HCT116 (cell line): ENCODE data around the gene DDX10. TPM values are rescaled to one million over a fixed set of nuclear protein-coding genes. Genes with fewer than 3 reads are reported as not detected.

Experiments used
- ATAC-seq: fragments of 200-7000 bp; cut with Tn5 transposase; 2 replicates; pipeline ENCODE4 v1.9.1; 2020; ENCODE audit warnings: mild to moderate bottlenecking, moderate library complexity
- BruUV-seq: library from RNA; stranded (reverse); fragments of 400-500 nt; replicated peaks from 2 replicates; lab custom pipeline; 2021; lab: Mats Ljungman, UMichigan
- CTCF ChIA-PET: fragments of 300-600 bp; sonication (Branson Sonifier 250); formaldehyde crosslinking; loops from one replicate; lab custom pipeline; 2021; ENCODE audit warnings: antibody characterized with exemption; lab: Charles Lee
- POLR2A ChIA-PET: fragments of 300-600, 350-600 bp; sonication (Branson Sonifier 250); formaldehyde crosslinking; loops from one replicate; lab custom pipeline; 2021; ENCODE audit warnings: antibody characterized with exemption; lab: Charles Lee
- RAD21 ChIA-PET, 2 experiments: fragments of 300-600 bp; sonication (Branson Sonifier 250); formaldehyde crosslinking; loops; one replicate each; lab custom pipeline; 2023; ENCODE audit warnings: low total read pairs in 2 of 2; ENCODE audit not compliant: uncharacterized antibody in 2 of 2, unreplicated experiment in 2 of 2, low non-redundant PET in 1 of 2; lab: Charles Lee
- DNase-seq: peaks from one replicate; pipeline ENCODE4 v3.0.0-alpha.2; 2010; ENCODE audit warnings: low read depth, low spot score
- H2AFZ ChIP-seq: fragments of 200-600 bp; shearing (Covaris generic), sonication (generic); 2 replicates; pipeline ENCODE4 v1.6.1; 2017; ENCODE audit warnings: low read depth, mixed run types, mixed read lengths, antibody characterized with exemption, low read length; ENCODE audit not compliant: poor library complexity, severe bottlenecking
- H3K27ac ChIP-seq: 2 replicates; pipeline ENCODE4 v1.5.1; 2012; ENCODE audit warnings: low read depth, low read length
- H3K27me3 ChIP-seq: fragments of 200-600 bp; sonication (generic); 2 replicates; pipeline ENCODE4 v1.6.1; 2016; ENCODE audit warnings: mixed run types, low read length, mixed read lengths; ENCODE audit not compliant: insufficient read depth
- H3K36me3 ChIP-seq, 2 experiments: fragments of 200-500 bp in 1 of 2; fragments of 200-600 bp in 1 of 2; sonication (Bioruptor generic) in 1 of 2; sonication (generic) in 1 of 2; 2 replicates each; pipeline versions ENCODE4 v1.5.1 to v1.6.1; 2014 to 2016; ENCODE audit warnings: low read length in 2 of 2, inconsistent platforms in 1 of 2, mixed read lengths in 1 of 2, mixed run types in 1 of 2; ENCODE audit not compliant: insufficient read depth in 2 of 2, control insufficient read depth in 1 of 2
- H3K4me1 ChIP-seq, 2 experiments: fragments of 200-600 bp in 1 of 2; sonication (generic) in 1 of 2; 2 replicates each; pipeline versions ENCODE4 v1.5.1 to v1.6.1; 2012 to 2017; ENCODE audit warnings: low read length in 2 of 2, inconsistent platforms in 1 of 2, mild to moderate bottlenecking in 1 of 2, mixed read lengths in 1 of 2, mixed run types in 1 of 2, moderate library complexity in 1 of 2; ENCODE audit not compliant: insufficient read depth in 2 of 2, control insufficient read depth in 1 of 2
- H3K4me2 ChIP-seq: fragments of 200-600 bp; sonication (generic); 2 replicates; pipeline ENCODE4 v1.6.1; 2017; ENCODE audit warnings: mixed run types, low read length, mixed read lengths
- H3K4me3 ChIP-seq, 2 experiments: fragments of 200-600 bp in 1 of 2; sonication (generic) in 1 of 2; replicated peaks in 1 of 2; 2 replicates each; pipeline ENCODE4 v1.5.1; 2011 to 2016; ENCODE audit warnings: low read length in 2 of 2, control low read depth in 1 of 2, low read depth in 1 of 2, mild to moderate bottlenecking in 1 of 2, mixed read lengths in 1 of 2, mixed run types in 1 of 2
- H3K79me2 ChIP-seq: fragments of 200-600 bp; sonication (generic); 2 replicates; pipeline ENCODE4 v1.6.1; 2017; ENCODE audit warnings: mild to moderate bottlenecking, mixed run types, low read length, moderate library complexity, mixed read lengths; ENCODE audit not compliant: insufficient read depth
- H3K9ac ChIP-seq: fragments of 200-600 bp; sonication (generic); 2 replicates; pipeline ENCODE4 v1.6.1; 2016; ENCODE audit warnings: low read length, mixed read lengths
- H3K9me2 ChIP-seq: fragments of 200-600 bp; sonication (generic), shearing (Covaris generic); 2 replicates; pipeline ENCODE4 v1.6.1; 2017; ENCODE audit warnings: mixed run types, mild to moderate bottlenecking, moderate library complexity; ENCODE audit not compliant: insufficient read depth
- H3K9me3 ChIP-seq, 2 experiments: fragments of 200-500 bp in 1 of 2; fragments of 200-600 bp in 1 of 2; sonication (Bioruptor generic) in 1 of 2; sonication (generic) in 1 of 2; 2 replicates each; pipeline ENCODE4 v1.6.1; 2014 to 2017; ENCODE audit warnings: low read length in 2 of 2, mixed read lengths in 2 of 2, inconsistent platforms in 1 of 2, low read depth in 1 of 2, mild to moderate bottlenecking in 1 of 2, mixed run types in 1 of 2, moderate library complexity in 1 of 2; ENCODE audit not compliant: control insufficient read depth in 1 of 2, insufficient read depth in 1 of 2
- H4K20me1 ChIP-seq: fragments of 200-600 bp; sonication (generic), shearing (Covaris generic); 2 replicates; pipeline ENCODE4 v1.6.1; 2017; ENCODE audit warnings: mixed run types, mild to moderate bottlenecking, moderate library complexity; ENCODE audit not compliant: insufficient read depth
- CEBPB ChIP-seq: IDR thresholded peaks from 2 replicates; pipeline ENCODE4 v1.6.1; 2012; ENCODE audit warnings: low read depth
- JUND ChIP-seq: IDR thresholded peaks from 2 replicates; pipeline ENCODE4 v1.6.1; 2012
- POLR2AphosphoS5 ChIP-seq: IDR thresholded peaks from 2 replicates; pipeline ENCODE4 v1.6.1; 2011; ENCODE audit warnings: mild to moderate bottlenecking, low read depth, low read length, moderate library complexity
- intact Hi-C: fragments of 100-400 bp; cut with micrococcal nuclease; formaldehyde crosslinking; loops from 2 replicates; pipeline ENCODE4 v1.10.0; 2022
- total RNA-seq: library from RNA; stranded (reverse); gene quantifications from one replicate; pipeline ENCODE4 v1.2.1, GENCODE V29; 2021; ENCODE audit not compliant: unreplicated experiment
- TF ChIP-seq, protein P1 (sequence below): IDR thresholded peaks from 2 replicates; pipeline ENCODE4 v1.6.1; 2011; ENCODE audit warnings: mild to moderate bottlenecking, low read length, moderate library complexity; ENCODE audit not compliant: insufficient replicate concordance; ENCODE audit errors: extremely low read depth
- TF ChIP-seq, protein P2 (sequence below): IDR thresholded peaks from 2 replicates; pipeline ENCODE4 v1.6.1; 2012
- TF ChIP-seq, protein P3 (sequence below), 3 experiments: fragments of 200-600 bp in 1 of 3; sonication (generic) in 1 of 3; IDR thresholded peaks in 2 of 3; conservative IDR thresholded peaks in 1 of 3; 2 replicates each; pipeline ENCODE4 v1.5.1; 2012 to 2017; ENCODE audit warnings: low read depth in 2 of 3, low read length in 2 of 3, antibody characterized with exemption in 1 of 3, borderline replicate concordance in 1 of 3, control low read depth in 1 of 3, mild to moderate bottlenecking in 1 of 3, mixed read lengths in 1 of 3, mixed run types in 1 of 3, moderate library complexity in 1 of 3; ENCODE audit not compliant: insufficient read depth in 1 of 3
- TF ChIP-seq, protein P4 (sequence below): IDR thresholded peaks from 2 replicates; pipeline ENCODE4 v1.6.1; 2012

DDX10 gene
- total RNA-seq, 1 experiment from 2014 or later: 66.5 TPM

GRCh38 chr11:108718466-108718865 lies 53.6 kb downstream of the DDX10 start (continued):
- TF ChIP-seq, protein P1, sequence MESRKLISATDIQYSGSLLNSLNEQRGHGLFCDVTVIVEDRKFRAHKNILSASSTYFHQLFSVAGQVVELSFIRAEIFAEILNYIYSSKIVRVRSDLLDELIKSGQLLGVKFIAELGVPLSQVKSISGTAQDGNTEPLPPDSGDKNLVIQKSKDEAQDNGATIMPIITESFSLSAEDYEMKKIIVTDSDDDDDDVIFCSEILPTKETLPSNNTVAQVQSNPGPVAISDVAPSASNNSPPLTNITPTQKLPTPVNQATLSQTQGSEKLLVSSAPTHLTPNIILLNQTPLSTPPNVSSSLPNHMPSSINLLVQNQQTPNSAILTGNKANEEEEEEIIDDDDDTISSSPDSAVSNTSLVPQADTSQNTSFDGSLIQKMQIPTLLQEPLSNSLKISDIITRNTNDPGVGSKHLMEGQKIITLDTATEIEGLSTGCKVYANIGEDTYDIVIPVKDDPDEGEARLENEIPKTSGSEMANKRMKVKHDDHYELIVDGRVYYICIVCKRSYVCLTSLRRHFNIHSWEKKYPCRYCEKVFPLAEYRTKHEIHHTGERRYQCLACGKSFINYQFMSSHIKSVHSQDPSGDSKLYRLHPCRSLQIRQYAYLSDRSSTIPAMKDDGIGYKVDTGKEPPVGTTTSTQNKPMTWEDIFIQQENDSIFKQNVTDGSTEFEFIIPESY: no peak

- no TSS peak for BruUV-seq
- no peak overlapping the region for H3K27ac ChIP-seq
- H3K27me3 ChIP-seq: no peaks in the 10 kb centered on the region
- 0 out of 2 replicates have a peak, but pooled peaks cover 3% of the 10 kb centered on the region for H4K20me1 ChIP-seq
- intact Hi-C loops: no loop called here
- peaks cover 67% of the 10 kb centered on the region for H3K79me2 ChIP-seq
- ChIA-PET CTCF (interaction anchor here (3.1 kb wide), 1 partner anchor 10 kb away, joined by 12 read pairs; no protein-coding TSS in a partner anchor), POLR2A (no interaction called here)
- TF ChIP-seq, protein P2, sequence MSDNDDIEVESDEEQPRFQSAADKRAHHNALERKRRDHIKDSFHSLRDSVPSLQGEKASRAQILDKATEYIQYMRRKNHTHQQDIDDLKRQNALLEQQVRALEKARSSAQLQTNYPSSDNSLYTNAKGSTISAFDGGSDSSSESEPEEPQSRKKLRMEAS: no peak
- TF ChIP-seq, protein P3, sequence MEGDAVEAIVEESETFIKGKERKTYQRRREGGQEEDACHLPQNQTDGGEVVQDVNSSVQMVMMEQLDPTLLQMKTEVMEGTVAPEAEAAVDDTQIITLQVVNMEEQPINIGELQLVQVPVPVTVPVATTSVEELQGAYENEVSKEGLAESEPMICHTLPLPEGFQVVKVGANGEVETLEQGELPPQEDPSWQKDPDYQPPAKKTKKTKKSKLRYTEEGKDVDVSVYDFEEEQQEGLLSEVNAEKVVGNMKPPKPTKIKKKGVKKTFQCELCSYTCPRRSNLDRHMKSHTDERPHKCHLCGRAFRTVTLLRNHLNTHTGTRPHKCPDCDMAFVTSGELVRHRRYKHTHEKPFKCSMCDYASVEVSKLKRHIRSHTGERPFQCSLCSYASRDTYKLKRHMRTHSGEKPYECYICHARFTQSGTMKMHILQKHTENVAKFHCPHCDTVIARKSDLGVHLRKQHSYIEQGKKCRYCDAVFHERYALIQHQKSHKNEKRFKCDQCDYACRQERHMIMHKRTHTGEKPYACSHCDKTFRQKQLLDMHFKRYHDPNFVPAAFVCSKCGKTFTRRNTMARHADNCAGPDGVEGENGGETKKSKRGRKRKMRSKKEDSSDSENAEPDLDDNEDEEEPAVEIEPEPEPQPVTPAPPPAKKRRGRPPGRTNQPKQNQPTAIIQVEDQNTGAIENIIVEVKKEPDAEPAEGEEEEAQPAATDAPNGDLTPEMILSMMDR (IDR thresholded peaks at IDR 0.05 in 2 of 3, conservative IDR thresholded peaks at IDR 0.05 in 1 of 3; ENCODE audit: borderline replicate concordance in 1 of 3, insufficient read depth in 1 of 3, low read depth in 2 of 3, low read length in 2 of 3): no peak
- no peak for TF ChIP-seq JUND
- TF ChIP-seq, protein P4, sequence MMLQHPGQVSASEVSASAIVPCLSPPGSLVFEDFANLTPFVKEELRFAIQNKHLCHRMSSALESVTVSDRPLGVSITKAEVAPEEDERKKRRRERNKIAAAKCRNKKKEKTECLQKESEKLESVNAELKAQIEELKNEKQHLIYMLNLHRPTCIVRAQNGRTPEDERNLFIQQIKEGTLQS: no peak
- TF ChIP-seq CEBPB: no peak
- TF ChIP-seq POLR2AphosphoS5: no peak
- TF ChIP-seq, all 23 proteins: peak for 0
- ATAC-seq: no peak
- Histone ChIP-seq H3K9me3 (no peaks in the 10 kb centered on the region), H3K9ac (no peak overlapping the region), H3K4me3 (no peak overlapping the region), H3K36me3 (peaks cover 6 to 21% of the 10 kb centered on the region in 2 experiments; a peak in 3 of 4 replicates), H3K4me1 (no peaks in the 10 kb centered on the region), H3K4me2 (no peak overlapping the region), H2AFZ (no peak overlapping the region), H3K9me2 (no peaks in the 10 kb centered on the region)
- RAD21 ChIA-PET: no interaction called here
- DNase-seq: no peak
Observed at GRCh38 chr11:108724974-108725689, 60.3 kb downstream of the DDX10 start.
